HCT116 (cell line): ENCODE results near the gene MISFA. TPM values are rescaled to one million over a fixed set of nuclear protein-coding genes. Genes with fewer than 3 reads are reported as not detected.

Source experiments
- ATAC-seq: fragments of 200-7000 bp; cut with Tn5 transposase; 2 replicates; pipeline ENCODE4 v1.9.1; 2020; ENCODE audit warnings: mild to moderate bottlenecking, moderate library complexity
- BruUV-seq: library from RNA; stranded (reverse); fragments of 400-500 nt; replicated peaks from 2 replicates; lab custom pipeline; 2021; lab: Mats Ljungman, UMichigan
- CTCF ChIA-PET: fragments of 300-600 bp; sonication (Branson Sonifier 250); formaldehyde crosslinking; loops from one replicate; lab custom pipeline; 2021; ENCODE audit warnings: antibody characterized with exemption; lab: Charles Lee
- POLR2A ChIA-PET: fragments of 300-600, 350-600 bp; sonication (Branson Sonifier 250); formaldehyde crosslinking; loops from one replicate; lab custom pipeline; 2021; ENCODE audit warnings: antibody characterized with exemption; lab: Charles Lee
- RAD21 ChIA-PET, 2 experiments: fragments of 300-600 bp; sonication (Branson Sonifier 250); formaldehyde crosslinking; loops; one replicate each; lab custom pipeline; 2023; ENCODE audit warnings: low total read pairs in 2 of 2; ENCODE audit not compliant: uncharacterized antibody in 2 of 2, unreplicated experiment in 2 of 2, low non-redundant PET in 1 of 2; lab: Charles Lee
- DNase-seq: peaks from one replicate; pipeline ENCODE4 v3.0.0-alpha.2; 2010; ENCODE audit warnings: low read depth, low spot score
- H2AFZ ChIP-seq: fragments of 200-600 bp; shearing (Covaris generic), sonication (generic); 2 replicates; pipeline ENCODE4 v1.6.1; 2017; ENCODE audit warnings: low read depth, mixed run types, mixed read lengths, antibody characterized with exemption, low read length; ENCODE audit not compliant: poor library complexity, severe bottlenecking
- H3K27ac ChIP-seq: 2 replicates; pipeline ENCODE4 v1.5.1; 2012; ENCODE audit warnings: low read depth, low read length
- H3K27me3 ChIP-seq: fragments of 200-600 bp; sonication (generic); 2 replicates; pipeline ENCODE4 v1.6.1; 2016; ENCODE audit warnings: mixed run types, low read length, mixed read lengths; ENCODE audit not compliant: insufficient read depth
- H3K36me3 ChIP-seq, 2 experiments: fragments of 200-500 bp in 1 of 2; fragments of 200-600 bp in 1 of 2; sonication (Bioruptor generic) in 1 of 2; sonication (generic) in 1 of 2; 2 replicates each; pipeline versions ENCODE4 v1.5.1 to v1.6.1; 2014 to 2016; ENCODE audit warnings: low read length in 2 of 2, inconsistent platforms in 1 of 2, mixed read lengths in 1 of 2, mixed run types in 1 of 2; ENCODE audit not compliant: insufficient read depth in 2 of 2, control insufficient read depth in 1 of 2
- H3K4me1 ChIP-seq, 2 experiments: fragments of 200-600 bp in 1 of 2; sonication (generic) in 1 of 2; 2 replicates each; pipeline versions ENCODE4 v1.5.1 to v1.6.1; 2012 to 2017; ENCODE audit warnings: low read length in 2 of 2, inconsistent platforms in 1 of 2, mild to moderate bottlenecking in 1 of 2, mixed read lengths in 1 of 2, mixed run types in 1 of 2, moderate library complexity in 1 of 2; ENCODE audit not compliant: insufficient read depth in 2 of 2, control insufficient read depth in 1 of 2
- H3K4me2 ChIP-seq: fragments of 200-600 bp; sonication (generic); 2 replicates; pipeline ENCODE4 v1.6.1; 2017; ENCODE audit warnings: mixed run types, low read length, mixed read lengths
- H3K4me3 ChIP-seq, 2 experiments: fragments of 200-600 bp in 1 of 2; sonication (generic) in 1 of 2; replicated peaks in 1 of 2; 2 replicates each; pipeline ENCODE4 v1.5.1; 2011 to 2016; ENCODE audit warnings: low read length in 2 of 2, control low read depth in 1 of 2, low read depth in 1 of 2, mild to moderate bottlenecking in 1 of 2, mixed read lengths in 1 of 2, mixed run types in 1 of 2
- H3K79me2 ChIP-seq: fragments of 200-600 bp; sonication (generic); 2 replicates; pipeline ENCODE4 v1.6.1; 2017; ENCODE audit warnings: mild to moderate bottlenecking, mixed run types, low read length, moderate library complexity, mixed read lengths; ENCODE audit not compliant: insufficient read depth
- H3K9ac ChIP-seq: fragments of 200-600 bp; sonication (generic); 2 replicates; pipeline ENCODE4 v1.6.1; 2016; ENCODE audit warnings: low read length, mixed read lengths
- H3K9me2 ChIP-seq: fragments of 200-600 bp; sonication (generic), shearing (Covaris generic); 2 replicates; pipeline ENCODE4 v1.6.1; 2017; ENCODE audit warnings: mixed run types, mild to moderate bottlenecking, moderate library complexity; ENCODE audit not compliant: insufficient read depth
- H3K9me3 ChIP-seq, 2 experiments: fragments of 200-500 bp in 1 of 2; fragments of 200-600 bp in 1 of 2; sonication (Bioruptor generic) in 1 of 2; sonication (generic) in 1 of 2; 2 replicates each; pipeline ENCODE4 v1.6.1; 2014 to 2017; ENCODE audit warnings: low read length in 2 of 2, mixed read lengths in 2 of 2, inconsistent platforms in 1 of 2, low read depth in 1 of 2, mild to moderate bottlenecking in 1 of 2, mixed run types in 1 of 2, moderate library complexity in 1 of 2; ENCODE audit not compliant: control insufficient read depth in 1 of 2, insufficient read depth in 1 of 2
- H4K20me1 ChIP-seq: fragments of 200-600 bp; sonication (generic), shearing (Covaris generic); 2 replicates; pipeline ENCODE4 v1.6.1; 2017; ENCODE audit warnings: mixed run types, mild to moderate bottlenecking, moderate library complexity; ENCODE audit not compliant: insufficient read depth
- CBX3 ChIP-seq: IDR thresholded peaks from 2 replicates; pipeline ENCODE4 v1.6.1; 2012; ENCODE audit warnings: low read depth
- CEBPB ChIP-seq: IDR thresholded peaks from 2 replicates; pipeline ENCODE4 v1.6.1; 2012; ENCODE audit warnings: low read depth
- EGR1 ChIP-seq: IDR thresholded peaks from 2 replicates; pipeline ENCODE4 v1.6.1; 2012; ENCODE audit warnings: low read depth
- ELF1 ChIP-seq: IDR thresholded peaks from 2 replicates; pipeline ENCODE4 v1.6.1; 2012; ENCODE audit warnings: low read depth, borderline replicate concordance
- EZH2phosphoT487 ChIP-seq: fragments of 200-600 bp; IDR thresholded peaks from 2 replicates; pipeline ENCODE4 v1.6.1; 2018; ENCODE audit warnings: antibody characterized with exemption, borderline replicate concordance
- FOSL1 ChIP-seq: IDR thresholded peaks from 2 replicates; pipeline ENCODE4 v1.6.1; 2012; ENCODE audit warnings: low read depth
- JUND ChIP-seq: IDR thresholded peaks from 2 replicates; pipeline ENCODE4 v1.6.1; 2012
- RAD21 ChIP-seq: IDR thresholded peaks from 2 replicates; pipeline ENCODE4 v1.6.1; 2012; ENCODE audit warnings: low read depth, mild to moderate bottlenecking
- SIN3A ChIP-seq: IDR thresholded peaks from 2 replicates; pipeline ENCODE4 v1.6.1; 2012; ENCODE audit warnings: low read depth
- SP1 ChIP-seq: IDR thresholded peaks from 2 replicates; pipeline ENCODE4 v1.6.1; 2012; ENCODE audit warnings: low read depth
- SRF ChIP-seq: IDR thresholded peaks from 2 replicates; pipeline ENCODE4 v1.6.1; 2012; ENCODE audit warnings: low read depth
- ZFX ChIP-seq: fragments of 450-650 bp; IDR thresholded peaks from 2 replicates; pipeline ENCODE4 v1.6.1; 2017
- ZNF274 ChIP-seq: fragments of 200-500 bp; sonication (Bioruptor generic); IDR thresholded peaks from 2 replicates; pipeline ENCODE4 v1.6.1; 2014; ENCODE audit warnings: mild to moderate bottlenecking, low read depth, low read length, inconsistent platforms
- intact Hi-C: fragments of 100-400 bp; cut with micrococcal nuclease; formaldehyde crosslinking; loops from 2 replicates; pipeline ENCODE4 v1.10.0; 2022
- total RNA-seq: library from RNA; stranded (reverse); gene quantifications from one replicate; pipeline ENCODE4 v1.2.1, GENCODE V29; 2021; ENCODE audit not compliant: unreplicated experiment
- TF ChIP-seq, protein P1 (sequence below): IDR thresholded peaks from 2 replicates; pipeline ENCODE4 v1.6.1; 2012
- TF ChIP-seq, protein P2 (sequence below), 3 experiments: fragments of 200-600 bp in 1 of 3; sonication (generic) in 1 of 3; IDR thresholded peaks in 2 of 3; conservative IDR thresholded peaks in 1 of 3; 2 replicates each; pipeline ENCODE4 v1.5.1; 2012 to 2017; ENCODE audit warnings: low read depth in 2 of 3, low read length in 2 of 3, antibody characterized with exemption in 1 of 3, borderline replicate concordance in 1 of 3, control low read depth in 1 of 3, mild to moderate bottlenecking in 1 of 3, mixed read lengths in 1 of 3, mixed run types in 1 of 3, moderate library complexity in 1 of 3; ENCODE audit not compliant: insufficient read depth in 1 of 3
- TF ChIP-seq, protein P3 (sequence below): IDR thresholded peaks from 2 replicates; pipeline ENCODE4 v1.6.1; 2011; ENCODE audit warnings: mild to moderate bottlenecking, low read length, moderate library complexity; ENCODE audit not compliant: insufficient replicate concordance; ENCODE audit errors: extremely low read depth
- TF ChIP-seq, protein P4 (sequence below): IDR thresholded peaks from 2 replicates; pipeline ENCODE4 v1.6.1; 2012

Gene MISFA
- total RNA-seq, 1 experiment from 2014 or later = 3.2 TPM

DNA sequence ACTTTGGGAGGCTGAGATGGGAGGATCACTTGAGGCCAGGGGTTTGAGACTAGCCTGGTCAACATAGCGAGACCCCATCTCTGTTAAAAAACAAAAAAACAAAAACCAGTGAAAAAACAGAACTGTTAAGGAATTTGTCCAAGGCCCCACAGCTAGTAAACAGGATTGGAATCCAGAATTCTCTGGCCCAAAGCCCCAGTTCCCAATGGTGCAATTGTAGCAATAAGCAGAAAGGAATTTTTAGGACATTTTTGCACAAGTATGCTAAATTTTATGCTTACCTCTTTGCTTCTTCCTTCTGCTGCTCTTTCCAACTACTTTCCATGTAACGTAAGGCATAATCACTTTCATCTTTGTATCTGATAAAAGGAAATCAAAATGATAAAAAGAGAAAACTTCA, 11.6 kb downstream of the MISFA start:
- H3K9me3 ChIP-seq = no peaks in the 10 kb centered on the region
- ChIA-PET CTCF (no interaction called here), POLR2A (no interaction called here), RAD21 (no interaction called here)
- H3K9me2 ChIP-seq = no peaks in the 10 kb centered on the region
- H3K79me2 ChIP-seq = peaks cover 3% of the 10 kb centered on the region; the same call in 1 of the 2 replicates
- H3K4me3 ChIP-seq = no peak overlapping the region
- H4K20me1 ChIP-seq = no peaks in the 10 kb centered on the region
- H3K4me2 ChIP-seq = no peak overlapping the region
- no peaks in the 10 kb centered on the region for H3K4me1 ChIP-seq
- no peak overlapping the region for H2AFZ ChIP-seq
- BruUV-seq = no TSS peak
- H3K36me3 ChIP-seq = peaks cover 16 to 26% of the 10 kb centered on the region in 2 experiments; a peak in 2 of 4 replicates
- H3K9ac ChIP-seq = no peak overlapping the region
- H3K27me3 ChIP-seq = no peaks in the 10 kb centered on the region
- H3K27ac ChIP-seq = no peak overlapping the region
- DNase-seq (no peak), ATAC-seq (no peak)
- TF ChIP-seq CEBPB (no peak), ZNF274 (no peak), RAD21 (no peak), ELF1 (no peak), JUND (no peak), CBX3 (no peak), SRF (no peak), EZH2phosphoT487 (no peak), ZFX (no peak), SP1 (no peak), SIN3A (no peak), EGR1 (no peak), FOSL1 (no peak)
- TF ChIP-seq, protein P1, sequence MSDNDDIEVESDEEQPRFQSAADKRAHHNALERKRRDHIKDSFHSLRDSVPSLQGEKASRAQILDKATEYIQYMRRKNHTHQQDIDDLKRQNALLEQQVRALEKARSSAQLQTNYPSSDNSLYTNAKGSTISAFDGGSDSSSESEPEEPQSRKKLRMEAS = no peak
- TF ChIP-seq, protein P2, sequence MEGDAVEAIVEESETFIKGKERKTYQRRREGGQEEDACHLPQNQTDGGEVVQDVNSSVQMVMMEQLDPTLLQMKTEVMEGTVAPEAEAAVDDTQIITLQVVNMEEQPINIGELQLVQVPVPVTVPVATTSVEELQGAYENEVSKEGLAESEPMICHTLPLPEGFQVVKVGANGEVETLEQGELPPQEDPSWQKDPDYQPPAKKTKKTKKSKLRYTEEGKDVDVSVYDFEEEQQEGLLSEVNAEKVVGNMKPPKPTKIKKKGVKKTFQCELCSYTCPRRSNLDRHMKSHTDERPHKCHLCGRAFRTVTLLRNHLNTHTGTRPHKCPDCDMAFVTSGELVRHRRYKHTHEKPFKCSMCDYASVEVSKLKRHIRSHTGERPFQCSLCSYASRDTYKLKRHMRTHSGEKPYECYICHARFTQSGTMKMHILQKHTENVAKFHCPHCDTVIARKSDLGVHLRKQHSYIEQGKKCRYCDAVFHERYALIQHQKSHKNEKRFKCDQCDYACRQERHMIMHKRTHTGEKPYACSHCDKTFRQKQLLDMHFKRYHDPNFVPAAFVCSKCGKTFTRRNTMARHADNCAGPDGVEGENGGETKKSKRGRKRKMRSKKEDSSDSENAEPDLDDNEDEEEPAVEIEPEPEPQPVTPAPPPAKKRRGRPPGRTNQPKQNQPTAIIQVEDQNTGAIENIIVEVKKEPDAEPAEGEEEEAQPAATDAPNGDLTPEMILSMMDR (IDR thresholded peaks at IDR 0.05 in 2 of 3, conservative IDR thresholded peaks at IDR 0.05 in 1 of 3; ENCODE audit: borderline replicate concordance in 1 of 3, insufficient read depth in 1 of 3, low read depth in 2 of 3, low read length in 2 of 3) = no peak
- TF ChIP-seq, protein P3, sequence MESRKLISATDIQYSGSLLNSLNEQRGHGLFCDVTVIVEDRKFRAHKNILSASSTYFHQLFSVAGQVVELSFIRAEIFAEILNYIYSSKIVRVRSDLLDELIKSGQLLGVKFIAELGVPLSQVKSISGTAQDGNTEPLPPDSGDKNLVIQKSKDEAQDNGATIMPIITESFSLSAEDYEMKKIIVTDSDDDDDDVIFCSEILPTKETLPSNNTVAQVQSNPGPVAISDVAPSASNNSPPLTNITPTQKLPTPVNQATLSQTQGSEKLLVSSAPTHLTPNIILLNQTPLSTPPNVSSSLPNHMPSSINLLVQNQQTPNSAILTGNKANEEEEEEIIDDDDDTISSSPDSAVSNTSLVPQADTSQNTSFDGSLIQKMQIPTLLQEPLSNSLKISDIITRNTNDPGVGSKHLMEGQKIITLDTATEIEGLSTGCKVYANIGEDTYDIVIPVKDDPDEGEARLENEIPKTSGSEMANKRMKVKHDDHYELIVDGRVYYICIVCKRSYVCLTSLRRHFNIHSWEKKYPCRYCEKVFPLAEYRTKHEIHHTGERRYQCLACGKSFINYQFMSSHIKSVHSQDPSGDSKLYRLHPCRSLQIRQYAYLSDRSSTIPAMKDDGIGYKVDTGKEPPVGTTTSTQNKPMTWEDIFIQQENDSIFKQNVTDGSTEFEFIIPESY = no peak
- TF ChIP-seq, protein P4, sequence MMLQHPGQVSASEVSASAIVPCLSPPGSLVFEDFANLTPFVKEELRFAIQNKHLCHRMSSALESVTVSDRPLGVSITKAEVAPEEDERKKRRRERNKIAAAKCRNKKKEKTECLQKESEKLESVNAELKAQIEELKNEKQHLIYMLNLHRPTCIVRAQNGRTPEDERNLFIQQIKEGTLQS = no peak
- intact Hi-C loops = no loop called here
